ENCODE results near the gene CAPN8. TPM values are rescaled to one million over a fixed set of nuclear protein-coding genes. Genes with fewer than 3 reads are reported as not detected.
A peak's percentile ranks its signal among the peaks of the same experiment; 100 is the strongest.

The CAPN8 gene
- total RNA-seq, 1 donor from 2014 or later = 0.62 TPM

DNA sequence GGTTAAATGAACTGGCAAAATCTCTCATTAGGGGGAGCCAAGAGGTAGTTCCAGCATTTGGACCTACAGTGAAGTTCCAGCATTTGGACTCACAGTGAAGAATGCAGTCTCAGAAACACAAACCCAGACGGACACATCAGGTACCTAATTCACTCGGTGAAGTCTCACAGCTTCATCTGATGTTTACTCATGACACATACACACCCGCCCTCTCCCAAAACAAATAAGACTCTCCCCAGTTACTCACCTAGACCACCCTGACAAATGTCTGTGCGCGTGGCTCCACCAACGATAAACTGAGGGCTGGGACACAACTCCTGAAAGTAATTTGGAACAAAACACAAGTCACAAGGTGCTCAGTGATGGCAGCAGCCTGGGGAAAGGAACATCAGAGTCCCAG, 11.4 kb downstream of the CAPN8 start:
- DNase-seq = peak; percentile 29

DNA sequence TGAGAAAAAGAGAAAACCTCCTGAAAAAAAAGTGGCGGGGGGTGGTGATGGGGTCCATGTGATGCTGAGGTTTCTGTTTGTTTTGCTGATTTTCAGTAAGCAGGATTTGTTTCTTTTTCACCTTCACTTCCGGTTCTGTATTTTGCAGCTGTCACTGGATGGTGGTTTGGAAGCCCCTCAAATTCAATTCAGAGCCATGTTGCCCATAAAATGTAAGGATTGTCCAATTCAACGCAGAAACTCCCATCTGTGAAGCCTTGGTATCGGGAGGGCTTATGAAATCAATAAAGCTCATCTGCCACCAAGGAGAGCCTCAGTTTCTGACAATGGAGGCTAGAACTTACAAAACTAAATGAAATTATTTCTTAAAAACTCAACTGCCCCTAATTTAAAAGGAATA, 12.1 kb downstream of the CAPN8 start:
- DNase-seq = no peak

- DNase-seq = no peak
These were observed 12.5 kb downstream of the CAPN8 start for GRCh38 chr1:223653015-223653414.

DNA sequence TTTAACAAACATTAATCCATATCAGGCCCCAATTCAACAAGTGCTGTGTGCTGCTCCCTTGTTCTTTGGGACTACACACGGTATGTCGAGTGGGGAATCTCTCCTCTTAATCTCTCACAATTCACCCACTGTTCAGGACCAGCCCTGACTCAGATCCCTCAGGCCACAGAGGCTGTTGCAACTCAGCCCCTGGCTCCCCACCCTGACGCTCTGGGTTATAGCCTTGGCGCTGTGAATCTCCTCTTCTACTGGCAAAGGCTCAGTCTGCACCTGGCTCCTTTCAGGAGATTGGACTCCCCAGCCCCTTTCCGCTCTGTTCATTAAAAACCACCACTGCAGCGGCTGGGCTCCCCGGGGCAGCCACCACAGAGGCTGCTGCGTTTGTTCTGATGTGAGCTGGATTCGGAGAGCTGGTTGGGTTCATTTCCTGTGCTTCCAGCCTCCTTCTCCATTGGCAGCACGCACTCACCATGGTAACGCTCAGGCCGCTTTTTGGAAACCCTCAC, 13.0 kb downstream of the CAPN8 start:
- DNase-seq = peak; percentile 57

- DNase-seq = peak; percentile 40
These were observed 14.1 kb downstream of the CAPN8 start for GRCh38 chr1:223651291-223651991.

GRCh38 chr1:223650465-223650864, 15.0 kb downstream of the CAPN8 start:
- no peak for DNase-seq

DNA sequence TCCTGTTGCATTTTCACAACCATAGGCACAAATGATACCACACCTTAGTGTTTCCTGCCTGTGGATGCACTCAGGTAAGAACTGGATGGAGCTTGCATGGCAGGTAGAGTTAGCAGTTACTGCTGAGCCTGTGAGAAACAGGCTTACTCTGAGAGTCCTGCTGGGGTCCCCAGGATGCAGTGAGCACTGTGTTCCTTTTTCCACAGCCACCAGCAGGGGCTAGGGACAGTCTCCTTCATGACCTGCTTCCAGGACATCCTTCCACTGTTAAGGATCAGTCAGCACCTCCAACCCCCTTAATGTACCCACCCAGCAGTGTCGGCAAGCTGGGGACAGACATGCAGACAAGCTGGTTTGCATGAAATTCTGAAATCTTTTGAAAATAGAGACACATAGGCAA, 16.3 kb downstream of the CAPN8 start:
- no peak for DNase-seq

DNA sequence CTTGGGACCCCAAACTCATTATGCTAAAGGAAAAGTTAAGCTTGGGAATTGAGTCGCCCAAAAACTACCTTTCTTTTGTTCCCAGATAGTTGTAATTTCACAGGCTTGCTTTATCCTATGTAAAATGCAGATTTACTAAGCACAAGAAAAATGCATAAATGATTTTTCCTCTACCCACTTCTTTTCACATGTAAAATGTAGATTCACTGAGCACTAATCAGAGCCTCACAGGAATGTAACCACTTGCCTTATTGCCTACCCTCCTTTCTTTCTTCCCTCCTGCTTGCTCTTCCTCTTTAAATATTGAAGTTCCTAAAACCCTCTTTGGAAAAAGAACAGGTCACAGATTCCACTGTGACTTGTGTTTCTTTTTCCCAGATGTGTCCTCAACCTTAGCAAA, 18.3 kb downstream of the CAPN8 start:
- no peak for DNase-seq

- peak; percentile 33 for DNase-seq
These were observed 19.6 kb downstream of the CAPN8 start for GRCh38 chr1:223645903-223646302.

- DNase-seq = no peak
These were observed 23.3 kb downstream of the CAPN8 start for GRCh38 chr1:223642237-223642636.

DNA sequence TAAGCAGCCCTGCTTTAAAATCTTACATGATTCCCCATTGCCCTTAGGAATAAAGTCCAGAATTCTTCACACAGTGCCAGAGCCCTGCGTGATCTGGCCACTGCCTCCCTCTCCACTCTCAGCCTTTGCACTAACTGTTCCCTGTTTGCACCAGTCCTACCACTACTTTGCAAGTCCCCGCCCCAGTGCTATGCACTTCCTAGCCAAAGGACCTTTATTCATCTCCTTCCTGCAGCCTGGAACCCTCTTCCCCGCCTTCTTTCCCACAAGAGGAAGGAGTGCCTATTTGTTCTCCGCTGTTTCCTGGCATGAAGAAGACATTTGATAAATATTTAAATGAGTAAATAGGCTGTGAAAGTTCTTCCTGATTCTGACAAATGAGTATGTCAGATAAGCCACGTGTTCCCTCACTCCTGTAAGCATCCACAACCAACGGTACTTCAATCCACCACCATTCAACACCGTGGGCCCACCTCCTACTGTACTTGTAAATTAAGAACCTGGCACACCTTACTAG, 23.9 kb downstream of the CAPN8 start:
- DNase-seq = no peak

GRCh38 chr1:223639331-223639749, 26.2 kb downstream of the CAPN8 start:
- no peak for DNase-seq

GRCh38 chr1:223635236-223635635, 30.3 kb downstream of the CAPN8 start:
- no peak for DNase-seq

GRCh38 chr1:223634423-223634822, 31.1 kb downstream of the CAPN8 start:
- DNase-seq = no peak

GRCh38 chr1:223631956-223632355, 33.5 kb downstream of the CAPN8 start:
- no peak for DNase-seq

DNA sequence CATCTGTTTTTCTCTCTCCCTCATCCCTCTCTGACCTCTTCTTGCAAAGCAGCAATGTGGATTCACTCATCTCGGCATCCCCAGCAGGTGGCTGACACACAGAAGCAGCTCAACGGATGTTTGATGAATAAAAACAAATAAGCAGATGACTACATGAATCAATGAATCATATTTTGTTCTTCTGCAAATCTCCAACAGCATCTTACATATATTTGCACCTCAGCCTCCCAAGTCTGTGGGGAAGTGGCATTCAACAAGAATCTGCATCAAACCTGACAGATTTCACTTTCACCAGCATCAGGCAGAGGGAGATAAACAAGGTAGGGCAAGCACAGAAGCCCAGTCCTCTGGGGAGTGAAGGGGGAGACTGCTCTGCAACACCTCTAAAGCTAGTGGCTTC, 34.0 kb downstream of the CAPN8 start:
- no peak for DNase-seq

- no peak for DNase-seq
These were observed 36.4 kb downstream of the CAPN8 start for GRCh38 chr1:223629126-223629457.

DNA sequence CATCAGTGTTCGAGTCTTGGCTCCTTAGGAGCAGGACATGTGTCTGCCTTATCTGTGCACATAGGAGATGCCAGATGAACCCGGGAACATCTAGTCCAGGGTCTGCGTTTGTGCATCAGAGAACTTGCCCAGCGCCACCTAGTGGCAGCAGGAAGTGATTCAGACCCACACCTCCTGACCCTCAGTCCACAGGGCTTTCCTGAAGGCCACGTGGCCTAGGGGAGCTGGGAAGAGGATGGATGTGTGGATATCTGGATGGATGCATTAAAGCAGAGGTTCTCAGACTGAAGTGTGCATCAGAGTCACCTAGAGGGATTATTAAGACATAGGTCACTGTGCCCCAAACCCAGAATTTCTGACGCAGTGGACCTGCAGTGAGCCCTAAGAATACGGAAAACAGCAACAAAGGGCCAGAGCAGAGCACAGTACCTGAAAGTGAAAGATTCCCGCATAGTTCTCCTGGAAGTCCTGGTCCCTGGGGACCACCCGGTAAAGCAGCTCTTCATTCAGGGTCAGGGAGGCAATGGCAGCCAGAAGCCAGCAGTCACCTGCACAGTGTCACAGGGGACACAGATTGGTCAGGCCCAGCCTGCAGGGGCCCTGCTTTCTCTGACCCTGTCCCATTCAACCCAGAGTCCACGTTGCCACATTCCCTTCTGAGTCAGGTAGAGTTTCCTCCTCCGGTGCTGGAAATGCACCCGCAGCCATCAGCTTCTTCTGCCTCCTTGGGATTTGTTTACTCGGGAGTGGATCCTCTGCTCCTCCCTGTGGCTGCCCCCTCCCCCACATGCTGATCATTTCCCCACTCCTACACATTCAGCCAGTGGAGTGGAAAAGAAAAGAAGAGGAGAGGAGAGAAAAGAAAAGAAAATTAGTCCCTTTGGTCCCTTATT, 37.0 kb downstream of the CAPN8 start:
- peak; percentile 70 for DNase-seq

DNA sequence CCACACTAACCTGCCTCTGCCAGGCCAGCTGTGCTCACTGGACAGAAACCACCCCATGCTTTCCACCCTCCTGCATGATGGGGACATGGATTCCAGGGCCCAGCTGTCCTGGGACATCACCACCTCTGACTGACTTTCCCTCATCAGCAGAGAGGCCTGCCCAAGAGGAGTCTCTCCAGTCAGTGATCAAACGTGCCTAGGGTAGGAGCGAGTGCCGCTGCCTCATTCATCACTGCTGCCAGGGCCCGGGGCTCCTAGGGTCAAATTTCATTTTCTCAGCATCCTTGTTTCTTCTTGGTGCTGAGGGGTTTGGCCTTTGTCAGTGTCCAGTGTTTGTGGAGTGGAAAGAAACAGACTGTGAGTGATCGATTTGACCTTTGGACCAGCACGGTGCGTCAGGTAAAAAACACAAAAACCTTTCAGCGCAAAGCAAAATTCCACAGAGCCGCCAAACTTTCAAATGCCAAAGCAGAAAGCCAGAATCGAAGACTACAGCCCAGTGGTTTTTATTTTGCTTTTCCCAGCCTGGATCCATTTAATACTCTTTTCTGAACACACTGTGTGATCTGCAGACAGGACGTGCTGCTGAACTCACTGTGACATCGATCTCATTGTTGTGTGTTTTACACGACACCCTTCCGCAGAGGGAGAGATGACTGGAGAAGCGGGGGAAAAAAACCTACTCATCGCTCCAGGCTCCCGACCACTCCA, 43.2 kb downstream of the CAPN8 start:
- DNase-seq = peak; percentile 67

DNA sequence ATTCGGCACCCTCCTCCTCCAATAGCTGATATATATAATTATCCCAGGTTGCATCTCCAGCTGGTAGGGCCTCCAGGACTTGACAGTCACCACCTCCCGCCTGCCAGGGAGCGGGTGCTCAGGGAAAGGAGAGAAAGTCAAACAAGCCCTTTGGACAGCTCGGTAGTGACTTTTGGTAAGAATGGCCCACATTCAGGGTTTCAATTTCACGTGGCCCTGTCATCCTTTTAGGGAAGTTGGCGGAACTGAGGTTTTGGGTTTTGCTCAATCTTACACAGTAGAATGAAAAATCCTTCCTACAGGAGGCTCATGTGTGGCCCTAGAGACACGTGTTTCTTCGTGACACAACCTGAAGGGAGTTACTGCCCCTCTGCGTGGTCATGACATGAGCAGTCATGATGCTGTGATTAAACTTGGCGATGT, 44.2 kb downstream of the CAPN8 start:
- DNase-seq = no peak

GRCh38 chr1:223620297-223620897, 45.1 kb downstream of the CAPN8 start:
- no peak for DNase-seq

- DNase-seq = no peak
These were observed 46.8 kb downstream of the CAPN8 start for GRCh38 chr1:223618680-223619079.

Measured in tongue (tissue), 2 donors.